ENCODE measurements around the gene CD6.

DNA sequence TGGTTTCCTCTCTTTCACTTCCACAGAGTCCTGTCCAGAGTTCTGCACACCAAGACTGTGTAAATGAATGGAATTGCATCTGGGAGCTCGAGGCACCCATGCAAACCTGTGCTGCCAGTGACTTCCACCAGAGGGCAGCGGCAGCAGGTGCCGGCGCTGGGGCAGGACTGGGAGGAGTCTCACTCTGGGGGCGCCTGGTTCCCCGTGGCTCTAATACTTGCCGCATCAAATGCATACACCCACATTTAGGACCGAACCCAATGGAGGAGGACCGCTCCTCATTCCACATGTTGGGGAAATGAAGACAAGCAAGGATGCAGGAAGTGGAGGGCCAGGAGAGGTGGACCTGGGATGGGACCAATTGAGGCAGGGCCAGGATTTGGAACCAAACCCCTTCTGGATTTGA lies 1.1 kb upstream of the CD6 start:
- TF ChIP-seq, protein P1, sequence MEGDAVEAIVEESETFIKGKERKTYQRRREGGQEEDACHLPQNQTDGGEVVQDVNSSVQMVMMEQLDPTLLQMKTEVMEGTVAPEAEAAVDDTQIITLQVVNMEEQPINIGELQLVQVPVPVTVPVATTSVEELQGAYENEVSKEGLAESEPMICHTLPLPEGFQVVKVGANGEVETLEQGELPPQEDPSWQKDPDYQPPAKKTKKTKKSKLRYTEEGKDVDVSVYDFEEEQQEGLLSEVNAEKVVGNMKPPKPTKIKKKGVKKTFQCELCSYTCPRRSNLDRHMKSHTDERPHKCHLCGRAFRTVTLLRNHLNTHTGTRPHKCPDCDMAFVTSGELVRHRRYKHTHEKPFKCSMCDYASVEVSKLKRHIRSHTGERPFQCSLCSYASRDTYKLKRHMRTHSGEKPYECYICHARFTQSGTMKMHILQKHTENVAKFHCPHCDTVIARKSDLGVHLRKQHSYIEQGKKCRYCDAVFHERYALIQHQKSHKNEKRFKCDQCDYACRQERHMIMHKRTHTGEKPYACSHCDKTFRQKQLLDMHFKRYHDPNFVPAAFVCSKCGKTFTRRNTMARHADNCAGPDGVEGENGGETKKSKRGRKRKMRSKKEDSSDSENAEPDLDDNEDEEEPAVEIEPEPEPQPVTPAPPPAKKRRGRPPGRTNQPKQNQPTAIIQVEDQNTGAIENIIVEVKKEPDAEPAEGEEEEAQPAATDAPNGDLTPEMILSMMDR (IDR thresholded peaks at IDR 0.05) = peak; percentile 46 to 69 (median 64)
- no peak for TF ChIP-seq POLR2A (IDR thresholded peaks at IDR 0.05)

Measured in breast epithelium (tissue), 3 donors.